Mononuclear cell (primary cell): ENCODE data around the gene SMARCB1. TPM values are rescaled to one million over a fixed set of nuclear protein-coding genes. Genes with fewer than 3 reads are reported as not detected.

Experiments
- H3K27me3 ChIP-seq: 2 replicates; pipeline ENCODE4 v1.6.0; 2011; ENCODE audit warnings: low read length, control low read depth; ENCODE audit not compliant: insufficient read depth
- H3K4me1 ChIP-seq: 2 replicates; pipeline ENCODE4 v1.5.1; 2011; ENCODE audit warnings: mild to moderate bottlenecking, low read length, control low read depth; ENCODE audit not compliant: insufficient read depth
- H3K4me3 ChIP-seq: 2 replicates; pipeline ENCODE4 v1.5.1; 2011; ENCODE audit warnings: mild to moderate bottlenecking, low read length, moderate library complexity
- H3K9me3 ChIP-seq: 2 replicates; pipeline ENCODE4 v1.5.1; 2011; ENCODE audit warnings: low read depth, mild to moderate bottlenecking, control low read depth, low read length
- total RNA-seq: library from RNA; depleted of rRNA; stranded (reverse); fragments of >200 nt; gene quantifications from one replicate; pipeline ENCODE4 v1.2.3, GENCODE V29; 2012

Gene SMARCB1
- total RNA-seq, 1 donor: 31.8 TPM

- Histone ChIP-seq H3K27me3 (no peaks in the 10 kb centered on the region), H3K4me1 (peaks cover 6% of the 10 kb centered on the region), H3K9me3 (no peaks in the 10 kb centered on the region), H3K4me3 (no peak overlapping the region)
These were observed 4.5 kb upstream of the SMARCB1 start for GRCh38 chr22:23782252-23782651.

- no peak overlapping the region for H3K4me3 ChIP-seq
- peaks cover 9% of the 10 kb centered on the region for H3K4me1 ChIP-seq
- H3K27me3 ChIP-seq: no peaks in the 10 kb centered on the region
- no peaks in the 10 kb centered on the region for H3K9me3 ChIP-seq
These were observed 4.1 kb upstream of the SMARCB1 start for GRCh38 chr22:23782703-23783102.

GRCh38 chr22:23783265-23784150 is 3.3 kb upstream of the SMARCB1 start:
- peaks cover 18% of the 10 kb centered on the region for H3K4me1 ChIP-seq
- no peaks in the 10 kb centered on the region for H3K9me3 ChIP-seq
- no peaks in the 10 kb centered on the region for H3K27me3 ChIP-seq
- H3K4me3 ChIP-seq: no peak overlapping the region

- H3K4me1 ChIP-seq: peaks cover 25% of the 10 kb centered on the region
- no peaks in the 10 kb centered on the region for H3K9me3 ChIP-seq
- H3K4me3 ChIP-seq: no peak overlapping the region
- no peaks in the 10 kb centered on the region for H3K27me3 ChIP-seq
These were observed 2.5 kb upstream of the SMARCB1 start for GRCh38 chr22:23784215-23784732.

GRCh38 chr22:23786261-23786710 is 480 bp upstream of the SMARCB1 start:
- Histone ChIP-seq H3K4me3 (peak overlapping the region; percentile 80), H3K4me1 (peaks cover 32% of the 10 kb centered on the region)

GRCh38 chr22:23787600-23787896 is 782 bp downstream of the SMARCB1 start:
- peaks cover 32% of the 10 kb centered on the region for H3K4me1 ChIP-seq
- H3K9me3 ChIP-seq: no peaks in the 10 kb centered on the region
- H3K27me3 ChIP-seq: no peaks in the 10 kb centered on the region
- H3K4me3 ChIP-seq: peak overlapping the region; percentile 80

More at GRCh38 chr22:23786261-23786710, 480 bp upstream of the SMARCB1 start:
- H3K27me3 ChIP-seq: no peaks in the 10 kb centered on the region
- no peaks in the 10 kb centered on the region for H3K9me3 ChIP-seq

- Histone ChIP-seq H3K4me3 (peak overlapping the region; percentile 80), H3K4me1 (peaks cover 32% of the 10 kb centered on the region), H3K9me3 (no peaks in the 10 kb centered on the region), H3K27me3 (no peaks in the 10 kb centered on the region)
These were observed 1.1 kb downstream of the SMARCB1 start for GRCh38 chr22:23787910-23788309.

GRCh38 chr22:23789121-23789520 is 2.4 kb downstream of the SMARCB1 start:
- Histone ChIP-seq H3K9me3 (no peaks in the 10 kb centered on the region), H3K27me3 (no peaks in the 10 kb centered on the region), H3K4me1 (peaks cover 32% of the 10 kb centered on the region), H3K4me3 (no peak overlapping the region)

GRCh38 chr22:23789638-23790037 is 2.9 kb downstream of the SMARCB1 start:
- Histone ChIP-seq H3K27me3 (no peaks in the 10 kb centered on the region), H3K9me3 (no peaks in the 10 kb centered on the region), H3K4me1 (peaks cover 32% of the 10 kb centered on the region), H3K4me3 (no peak overlapping the region)

- Histone ChIP-seq H3K4me1 (peaks cover 32% of the 10 kb centered on the region), H3K4me3 (no peak overlapping the region), H3K27me3 (no peaks in the 10 kb centered on the region), H3K9me3 (no peaks in the 10 kb centered on the region)
These were observed 4.3 kb downstream of the SMARCB1 start for GRCh38 chr22:23790819-23791737.

GRCh38 chr22:23791738-23792645 is 5.2 kb downstream of the SMARCB1 start:
- Histone ChIP-seq H3K4me1 (peaks cover 26% of the 10 kb centered on the region), H3K4me3 (no peak overlapping the region), H3K27me3 (no peaks in the 10 kb centered on the region), H3K9me3 (no peaks in the 10 kb centered on the region)

- H3K4me1 ChIP-seq: peaks cover 17% of the 10 kb centered on the region
- H3K9me3 ChIP-seq: no peaks in the 10 kb centered on the region
- no peaks in the 10 kb centered on the region for H3K27me3 ChIP-seq
- no peak overlapping the region for H3K4me3 ChIP-seq
These were observed 6.6 kb downstream of the SMARCB1 start for GRCh38 chr22:23793326-23793725.

GRCh38 chr22:23796461-23796860 is 9.7 kb downstream of the SMARCB1 start:
- H3K4me1 ChIP-seq: peaks cover 4% of the 10 kb centered on the region
- H3K9me3 ChIP-seq: no peaks in the 10 kb centered on the region
- H3K27me3 ChIP-seq: no peaks in the 10 kb centered on the region
- no peak overlapping the region for H3K4me3 ChIP-seq
